ENCODE data around the gene RPGRIP1L. TPM values are rescaled to one million over a fixed set of nuclear protein-coding genes. Genes with fewer than 3 reads are reported as not detected.

RPGRIP1L gene
- total RNA-seq, 1 experiment from 2014 or later, result 3.8 TPM

- no TSS peak for BruUV-seq (replicated peaks)
- CTCF ChIA-PET, result no interaction called here
- Histone ChIP-seq H3K4me3 (ENCODE audit: low read length) (no peak overlapping the region), H3K9me2 (replicated peaks; ENCODE audit: low read length) (no peaks in the 10 kb centered on the region), H3K27ac (ENCODE audit: low read length) (no peak overlapping the region), H3F3A (ENCODE audit: low read length, unreplicated experiment) (no peaks in the 10 kb centered on the region), H3K9ac (ENCODE audit: low read length) (no peak overlapping the region), H4K20me1 (ENCODE audit: low read length) (no peaks in the 10 kb centered on the region), H3K4me1 (ENCODE audit: insufficient read depth, low read length) (no peaks in the 10 kb centered on the region), H2AFZ (ENCODE audit: low read length) (no peak overlapping the region), H3K79me2 (ENCODE audit: low read length) (no peaks in the 10 kb centered on the region), H3K36me3 (ENCODE audit: low read depth, low read length) (no peaks in the 10 kb centered on the region), H3K27me3 (ENCODE audit: low read length) (no peaks in the 10 kb centered on the region), H3K9me3 (ENCODE audit: low read length) (no peaks in the 10 kb centered on the region), H3K4me2 (ENCODE audit: low read length) (no peak overlapping the region)
- DNase-seq (no peak), ATAC-seq (no peak)
- TF ChIP-seq EZH2phosphoT487 (IDR thresholded peaks at IDR 0.05; ENCODE audit: borderline replicate concordance, low read length) (no peak), CTCF (conservative IDR thresholded peaks at IDR 0.05; ENCODE audit: low read depth, low read length) (no peak), EZH2 (IDR thresholded peaks at IDR 0.05; ENCODE audit: low read length, unreplicated experiment) (no peak)
- intact Hi-C loops (cut with micrococcal nuclease), result no loop called here
- POLR2A ChIA-PET (ENCODE audit: unreplicated experiment), result no interaction called here
Measured at GRCh38 chr16:53605831-53606400, 97.7 kb downstream of the RPGRIP1L start.

GRCh38 chr16:53605356-53605755 lies 98.3 kb downstream of the RPGRIP1L start:
- no peak overlapping the region for H3K9ac ChIP-seq (ENCODE audit: low read length)
- TF ChIP-seq EZH2phosphoT487 (IDR thresholded peaks at IDR 0.05; ENCODE audit: borderline replicate concordance, low read length) (no peak), CTCF (conservative IDR thresholded peaks at IDR 0.05; ENCODE audit: low read depth, low read length) (no peak), EZH2 (IDR thresholded peaks at IDR 0.05; ENCODE audit: low read length, unreplicated experiment) (no peak)
- POLR2A ChIA-PET (ENCODE audit: unreplicated experiment), result no interaction called here
- ATAC-seq, result no peak
- no peaks in the 10 kb centered on the region for H3F3A ChIP-seq (ENCODE audit: low read length, unreplicated experiment)
- no peak overlapping the region for H2AFZ ChIP-seq (ENCODE audit: low read length)
- H3K27me3 ChIP-seq (ENCODE audit: low read length), result no peaks in the 10 kb centered on the region
- no peaks in the 10 kb centered on the region for H3K9me3 ChIP-seq (ENCODE audit: low read length)
- intact Hi-C loops (cut with micrococcal nuclease), result no loop called here
- H3K4me1 ChIP-seq (ENCODE audit: insufficient read depth, low read length), result no peaks in the 10 kb centered on the region
- BruUV-seq (replicated peaks), result no TSS peak
- no peaks in the 10 kb centered on the region for H3K9me2 ChIP-seq (replicated peaks; ENCODE audit: low read length)
- CTCF ChIA-PET, result no interaction called here
- DNase-seq, result no peak
- no peak overlapping the region for H3K4me2 ChIP-seq (ENCODE audit: low read length)
- no peaks in the 10 kb centered on the region for H3K79me2 ChIP-seq (ENCODE audit: low read length)
- no peak overlapping the region for H3K27ac ChIP-seq (ENCODE audit: low read length)
- no peaks in the 10 kb centered on the region for H3K36me3 ChIP-seq (ENCODE audit: low read depth, low read length)
- H3K4me3 ChIP-seq (ENCODE audit: low read length), result no peak overlapping the region
- no peaks in the 10 kb centered on the region for H4K20me1 ChIP-seq (ENCODE audit: low read length)

GRCh38 chr16:53601961-53602360 lies 101.7 kb downstream of the RPGRIP1L start:
- H4K20me1 ChIP-seq (ENCODE audit: low read length), result no peaks in the 10 kb centered on the region
- TF ChIP-seq EZH2phosphoT487 (IDR thresholded peaks at IDR 0.05; ENCODE audit: borderline replicate concordance, low read length), result no peak
- TF ChIP-seq EZH2 (IDR thresholded peaks at IDR 0.05; ENCODE audit: low read length, unreplicated experiment), result no peak
- no peak for TF ChIP-seq CTCF (conservative IDR thresholded peaks at IDR 0.05; ENCODE audit: low read depth, low read length)
- H3F3A ChIP-seq (ENCODE audit: low read length, unreplicated experiment), result no peaks in the 10 kb centered on the region
- no peaks in the 10 kb centered on the region for H3K36me3 ChIP-seq (ENCODE audit: low read depth, low read length)
- H3K79me2 ChIP-seq (ENCODE audit: low read length), result no peaks in the 10 kb centered on the region
- H2AFZ ChIP-seq (ENCODE audit: low read length), result no peak overlapping the region
- no peaks in the 10 kb centered on the region for H3K27me3 ChIP-seq (ENCODE audit: low read length)
- H3K4me2 ChIP-seq (ENCODE audit: low read length), result no peak overlapping the region
- H3K9me3 ChIP-seq (ENCODE audit: low read length), result no peaks in the 10 kb centered on the region
- H3K9me2 ChIP-seq (replicated peaks; ENCODE audit: low read length), result no peaks in the 10 kb centered on the region
- no TSS peak for BruUV-seq (replicated peaks)
- ChIA-PET POLR2A (ENCODE audit: unreplicated experiment) (no interaction called here), CTCF (no interaction called here)
- H3K4me1 ChIP-seq (ENCODE audit: insufficient read depth, low read length), result no peaks in the 10 kb centered on the region
- H3K27ac ChIP-seq (ENCODE audit: low read length), result no peak overlapping the region
- intact Hi-C loops (cut with micrococcal nuclease), result no loop called here
- DNase-seq, result no peak
- H3K4me3 ChIP-seq (ENCODE audit: low read length), result no peak overlapping the region
- no peak for ATAC-seq
- no peak overlapping the region for H3K9ac ChIP-seq (ENCODE audit: low read length)

Data from PC-3 (cell line).